NCI-H510A (cell line): ENCODE measurements around the gene NEK9.
A peak's percentile ranks its signal among the peaks of the same experiment; 100 is the strongest.
"Not testable (repeated sequence)": the region's sequence is repeated elsewhere in the genome, so short reads cannot be mapped to it uniquely, and the experiment has no call there.

Experiments
- DNase-seq: peaks from one replicate; lab custom pipeline; 2025; lab: John Stamatoyannopoulos, UW

The NEK9 gene

GRCh38 chr14:75107186-75107585 lies 19.7 kb downstream of the NEK9 start:
- no peak for DNase-seq

DNA sequence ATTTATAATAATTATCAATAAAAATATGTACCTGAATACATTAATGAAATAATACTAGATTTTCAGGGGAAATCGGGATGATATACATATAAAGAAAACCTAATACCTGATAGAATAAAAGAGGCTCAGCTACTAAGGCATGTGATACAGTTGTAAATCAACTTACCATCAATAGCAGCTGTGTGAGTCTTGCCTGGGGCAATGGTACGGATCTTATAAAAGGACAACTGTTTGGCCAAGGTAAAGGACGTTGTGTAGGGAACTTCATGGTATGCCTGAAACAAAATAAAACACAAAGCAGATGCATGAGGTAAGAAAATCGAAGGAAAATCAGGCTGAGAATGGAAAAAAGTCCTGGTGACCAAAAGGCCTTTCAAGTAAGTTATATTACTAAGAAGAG lies 25.4 kb downstream of the NEK9 start:
- no peak for DNase-seq

- DNase-seq, result no peak
These were observed 28.2 kb downstream of the NEK9 start for GRCh38 chr14:75098682-75099081.

GRCh38 chr14:75098212-75098611 lies 28.6 kb downstream of the NEK9 start:
- DNase-seq, result no peak

DNA sequence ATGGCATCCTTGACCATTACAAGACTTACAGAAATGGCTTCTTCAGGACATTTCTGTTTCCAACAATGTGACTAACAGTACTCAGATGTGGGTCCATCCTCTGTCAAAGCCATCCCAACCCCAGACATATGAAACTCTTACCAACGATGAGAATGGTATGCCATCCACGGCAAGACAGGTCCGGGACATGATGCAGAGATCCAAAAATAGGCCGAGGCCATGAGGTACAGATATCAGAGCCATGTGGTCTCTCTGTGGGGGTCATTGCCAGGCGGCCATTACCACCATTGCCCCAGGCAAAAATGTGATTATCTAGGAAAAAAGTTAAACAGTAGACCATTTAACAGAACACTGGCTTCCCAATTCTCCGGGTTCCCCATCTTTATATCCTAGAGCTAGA lies 29.9 kb downstream of the NEK9 start:
- DNase-seq, result no peak

DNA sequence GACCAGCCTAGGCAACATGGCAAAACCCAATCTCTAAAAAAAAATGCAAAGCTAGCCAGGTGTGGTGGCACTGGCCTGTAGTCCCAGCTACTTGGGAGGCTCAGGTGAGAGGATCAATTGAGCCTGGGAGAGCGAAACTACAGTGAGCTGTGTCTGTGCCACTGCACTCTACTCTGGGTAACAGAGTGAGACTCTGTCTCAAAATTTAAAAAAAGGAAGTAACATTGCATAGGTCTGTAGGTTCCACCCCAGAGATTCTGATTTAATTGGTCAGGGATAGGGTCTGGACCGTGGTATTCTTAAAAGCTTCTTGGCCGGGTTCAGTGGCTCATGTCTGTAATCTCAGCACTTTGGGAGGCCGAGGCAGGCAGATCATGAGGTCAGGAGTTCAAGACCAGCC lies 31.2 kb downstream of the NEK9 start:
- no peak for DNase-seq

GRCh38 chr14:75094896-75095295 lies 32.0 kb downstream of the NEK9 start:
- no peak for DNase-seq

DNA sequence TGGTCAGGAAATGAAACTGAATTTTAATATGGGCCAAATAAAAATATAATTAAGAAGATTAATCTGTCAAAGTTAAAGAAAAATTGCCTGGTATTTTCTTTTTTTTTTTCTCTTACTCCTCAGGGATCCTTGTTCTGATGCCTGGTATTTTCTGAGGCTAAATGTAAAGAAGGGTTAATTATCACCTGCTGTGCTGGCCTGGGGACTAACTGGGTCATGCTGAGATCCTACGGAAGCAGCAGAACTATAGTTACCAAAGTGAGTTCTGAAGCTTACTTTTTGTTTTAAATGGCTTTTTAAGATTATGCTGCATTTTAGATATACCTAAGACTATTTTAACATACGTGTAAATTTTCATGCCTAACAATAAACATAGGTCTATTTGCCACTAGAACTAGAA lies 34.1 kb downstream of the NEK9 start:
- DNase-seq, result no peak

DNA sequence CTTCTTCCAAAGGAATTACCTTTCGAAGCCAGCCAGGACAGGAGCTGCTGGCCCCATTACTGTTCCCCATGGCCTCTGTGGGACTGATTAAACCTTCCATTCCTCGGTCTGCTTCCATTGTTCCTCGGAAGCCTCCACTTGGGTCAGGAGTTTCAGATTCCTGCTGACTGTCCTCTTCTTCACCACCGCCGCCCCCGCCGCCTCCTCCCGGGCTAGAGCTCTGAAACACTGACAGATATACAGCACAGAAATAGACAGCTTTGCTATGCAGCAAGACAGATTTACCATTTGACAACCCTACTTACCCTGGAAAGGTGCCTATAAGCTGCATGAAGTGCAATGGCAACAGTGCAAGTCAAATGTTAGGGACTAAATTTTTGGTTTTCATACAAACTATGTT lies 35.6 kb downstream of the NEK9 start:
- no peak for DNase-seq

GRCh38 chr14:75090353-75090752 lies 36.5 kb downstream of the NEK9 start:
- no peak for DNase-seq

GRCh38 chr14:75088566-75089373 lies 38.1 kb downstream of the NEK9 start:
- DNase-seq, result no peak

GRCh38 chr14:75088153-75088552 lies 38.7 kb downstream of the NEK9 start:
- no peak for DNase-seq

DNA sequence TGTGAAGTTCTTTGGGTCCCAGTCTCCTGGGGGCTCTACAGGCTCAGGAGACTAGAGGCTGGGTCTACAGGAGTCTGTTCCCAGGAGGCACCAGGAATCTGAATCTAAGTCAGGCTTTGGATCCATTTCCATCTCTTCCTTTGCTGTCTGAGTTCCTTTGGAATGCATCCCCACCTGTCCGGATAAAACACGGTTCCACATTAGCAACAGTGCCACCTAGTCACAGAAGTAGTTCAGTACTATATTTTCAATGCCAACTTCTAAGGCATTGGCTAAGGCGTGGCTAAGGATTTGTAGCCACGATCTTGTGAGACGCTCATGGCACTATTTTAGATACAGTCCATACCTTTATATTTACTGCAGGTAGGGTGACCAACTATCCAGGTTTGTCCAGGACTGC lies 42.3 kb downstream of the NEK9 start:
- DNase-seq, result no peak

- DNase-seq, result no peak
These were observed 43.6 kb downstream of the NEK9 start for GRCh38 chr14:75083271-75083670.

- DNase-seq, result no peak
These were observed 45.1 kb downstream of the NEK9 start for GRCh38 chr14:75081660-75082229.

DNA sequence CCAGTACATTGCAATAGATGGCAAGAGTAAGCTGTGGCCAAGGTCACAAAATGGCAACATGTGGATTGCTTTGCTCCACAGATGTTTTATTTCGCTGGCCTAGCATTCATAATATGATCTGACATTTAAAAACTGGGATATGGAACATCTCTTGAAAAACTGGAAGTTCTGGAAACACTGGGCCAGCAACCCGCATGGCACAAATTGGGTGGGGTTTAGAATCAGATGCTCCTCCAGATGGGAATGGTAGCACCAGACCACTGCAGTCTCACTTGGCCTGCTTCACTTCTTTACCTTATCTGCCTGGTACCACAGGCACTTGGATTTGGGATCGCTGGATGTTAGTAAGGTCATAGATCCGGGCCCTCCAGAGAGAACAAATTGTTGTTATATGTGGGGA lies 47.3 kb downstream of the NEK9 start:
- DNase-seq, result no peak

DNA sequence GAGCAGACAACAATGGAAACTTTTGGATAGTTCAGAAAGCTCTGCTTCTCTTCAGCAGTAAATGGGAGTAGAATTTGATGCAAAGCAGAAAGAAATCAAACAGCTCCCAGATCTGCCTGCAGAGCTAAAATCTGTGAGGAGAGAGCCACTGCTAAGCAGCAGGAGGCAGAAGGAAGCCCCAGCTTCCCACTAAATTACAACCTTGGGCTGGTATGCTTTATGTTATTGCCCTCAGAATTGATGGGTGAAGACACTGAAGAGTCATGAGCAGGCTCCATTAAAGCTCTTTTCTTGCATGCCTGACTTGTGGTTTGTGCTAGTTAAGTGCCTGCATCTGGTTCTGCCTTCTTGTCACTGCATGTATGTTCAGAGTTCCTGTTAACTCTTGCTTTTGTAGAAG lies 49.1 kb downstream of the NEK9 start:
- no peak for DNase-seq

DNA sequence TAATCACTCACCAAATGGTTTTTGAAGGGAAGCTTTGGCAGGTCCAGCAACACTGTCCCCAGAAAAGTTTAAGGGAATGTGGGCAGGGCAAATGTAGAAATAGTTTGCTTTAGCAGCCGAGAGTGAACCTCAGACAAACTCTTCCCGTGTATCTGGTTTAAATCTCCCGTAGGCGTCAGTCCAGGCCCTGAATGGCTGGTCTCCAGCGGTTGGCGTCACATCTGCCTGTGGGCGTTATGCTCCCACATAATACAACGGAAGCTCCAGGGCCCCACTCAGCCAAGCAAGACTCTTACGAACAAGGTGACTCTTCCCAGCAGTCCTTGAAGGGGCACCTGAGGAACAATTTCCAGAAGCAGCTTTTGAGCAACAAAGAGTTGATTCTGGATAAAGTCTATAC lies 56.5 kb downstream of the NEK9 start:
- no peak for DNase-seq

DNA sequence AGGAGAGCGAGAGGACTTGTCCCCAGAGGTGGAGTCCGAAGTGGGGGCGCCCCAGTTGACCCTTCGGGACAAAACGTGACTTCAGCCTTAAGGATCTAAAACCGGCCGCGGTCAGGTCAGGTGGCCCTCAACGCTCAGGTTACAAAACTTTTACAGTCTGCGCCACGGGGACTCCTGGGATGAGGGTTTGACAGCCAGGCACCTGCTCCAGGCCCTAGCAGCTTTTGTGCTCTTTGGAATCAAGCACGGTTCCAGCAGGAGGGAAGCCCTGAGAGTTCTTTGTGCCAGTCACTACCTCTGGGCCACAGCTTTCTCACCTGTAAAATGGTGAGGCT lies 57.1 kb downstream of the NEK9 start:
- peak; percentile 68 for DNase-seq

GRCh38 chr14:75069121-75069810 lies 57.6 kb downstream of the NEK9 start, which contains the start of gene ZC2HC1C:
ZC2HC1C (plus strand) TSS chr14:75069641; CDS start chr14:75070574, 933 bp downstream.
- peak; percentile 93 for DNase-seq

GRCh38 chr14:75068294-75069120 lies 58.3 kb downstream of the NEK9 start:
- DNase-seq, result no peak

GRCh38 chr14:75067765-75068164 lies 59.1 kb downstream of the NEK9 start:
- DNase-seq, result not testable (repeated sequence)
